Measurements from ENCODE around the gene PIK3AP1. TPM values are rescaled to one million over a fixed set of nuclear protein-coding genes. Genes with fewer than 3 reads are reported as not detected.

Gene PIK3AP1
- total and polyA plus RNA-seq, 2 of the 13 experiments (the other 11 are each of a cell fraction or from before 2014, with no cell fraction given): 3.6 to 13.8 TPM

DNA sequence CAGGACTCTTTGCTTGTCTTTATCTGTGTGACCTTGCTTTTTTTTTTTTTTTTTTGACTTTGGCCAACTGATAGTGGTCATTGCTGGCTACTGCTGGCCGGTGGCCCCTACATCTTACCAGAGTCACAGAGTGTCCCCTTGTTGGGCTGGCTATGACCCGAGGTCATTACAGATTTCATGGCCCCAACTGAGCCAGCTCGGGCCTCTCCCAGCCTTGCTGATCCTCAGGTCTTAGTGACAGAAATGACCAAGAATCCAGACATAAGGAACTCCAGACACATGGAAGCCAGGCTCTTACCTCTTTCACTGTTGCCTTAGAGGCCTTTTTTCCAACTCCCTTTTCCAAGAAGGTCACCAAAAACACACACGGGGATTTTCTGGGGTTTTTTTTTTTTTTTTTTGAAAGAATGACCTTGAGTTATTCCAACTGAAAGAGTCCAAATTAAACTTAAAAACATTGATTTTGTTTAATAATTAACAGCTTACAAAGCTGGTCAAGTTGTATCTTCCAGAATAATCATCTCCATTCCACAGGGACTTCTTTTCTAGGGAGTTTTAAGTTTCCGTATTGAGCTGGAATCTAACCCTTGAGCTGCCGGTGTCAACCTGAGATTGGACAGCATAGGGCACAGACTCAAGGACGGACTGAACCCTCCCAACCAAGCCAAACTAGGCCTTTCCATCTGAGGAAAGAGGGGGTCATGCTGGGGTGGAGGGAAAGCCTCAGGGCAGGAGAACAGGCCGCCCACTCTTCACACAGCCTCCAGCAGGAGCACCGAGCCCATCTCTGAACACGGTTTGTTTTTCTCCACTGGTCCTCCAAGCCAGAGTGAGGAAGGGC lies 43.8 kb downstream of the PIK3AP1 start (continued):
- TF ChIP-seq REXO4 (CRISPR knock-in tag; IDR thresholded peaks at IDR 0.05; ENCODE audit: borderline replicate concordance): no peak
- TF ChIP-seq ZNF589 (CRISPR knock-in tag; conservative IDR thresholded peaks at IDR 0.05): no peak
- TF ChIP-seq ONECUT2 (CRISPR knock-in tag; IDR thresholded peaks at IDR 0.05): peak; percentile 77; the same call in 1 of the 2 replicates
- TF ChIP-seq NCOR1 (IDR thresholded peaks at IDR 0.05; ENCODE audit: borderline replicate concordance, low read length): peak; percentile 71; the same call in 1 of the 2 replicates
- no peak for TF ChIP-seq NCOA2 (CRISPR knock-in tag; IDR thresholded peaks at IDR 0.05)
- peak; percentile 8; the same call in 1 of the 2 replicates for TF ChIP-seq ZNF383 (CRISPR knock-in tag; IDR thresholded peaks at IDR 0.05; ENCODE audit: borderline replicate concordance)
- TF ChIP-seq, protein P1, sequence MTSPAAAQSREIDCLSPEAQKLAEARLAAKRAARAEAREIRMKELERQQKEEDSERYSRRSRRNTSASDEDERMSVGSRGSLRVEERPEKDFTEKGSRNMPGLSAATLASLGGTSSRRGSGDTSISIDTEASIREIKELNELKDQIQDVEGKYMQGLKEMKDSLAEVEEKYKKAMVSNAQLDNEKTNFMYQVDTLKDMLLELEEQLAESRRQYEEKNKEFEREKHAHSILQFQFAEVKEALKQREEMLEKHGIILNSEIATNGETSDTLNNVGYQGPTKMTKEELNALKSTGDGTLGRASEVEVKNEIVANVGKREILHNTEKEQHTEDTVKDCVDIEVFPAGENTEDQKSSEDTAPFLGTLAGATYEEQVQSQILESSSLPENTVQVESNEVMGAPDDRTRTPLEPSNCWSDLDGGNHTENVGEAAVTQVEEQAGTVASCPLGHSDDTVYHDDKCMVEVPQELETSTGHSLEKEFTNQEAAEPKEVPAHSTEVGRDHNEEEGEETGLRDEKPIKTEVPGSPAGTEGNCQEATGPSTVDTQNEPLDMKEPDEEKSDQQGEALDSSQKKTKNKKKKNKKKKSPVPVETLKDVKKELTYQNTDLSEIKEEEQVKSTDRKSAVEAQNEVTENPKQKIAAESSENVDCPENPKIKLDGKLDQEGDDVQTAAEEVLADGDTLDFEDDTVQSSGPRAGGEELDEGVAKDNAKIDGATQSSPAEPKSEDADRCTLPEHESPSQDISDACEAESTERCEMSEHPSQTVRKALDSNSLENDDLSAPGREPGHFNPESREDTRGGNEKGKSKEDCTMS (CRISPR knock-in tag; conservative IDR thresholded peaks at IDR 0.05): no peak
- TF ChIP-seq NR2F6 (IDR thresholded peaks at IDR 0.05): peak; percentile 65
- TF ChIP-seq NR2F6 (CRISPR knock-in tag; IDR thresholded peaks at IDR 0.05): no peak; the same call in 1 of the 2 replicates
- no peak for TF ChIP-seq ATRX (CRISPR knock-in tag; IDR thresholded peaks at IDR 0.05; ENCODE audit: borderline replicate concordance)
- no peak for TF ChIP-seq ZSCAN22 (CRISPR knock-in tag; IDR thresholded peaks at IDR 0.05)
- TF ChIP-seq, protein P2, sequence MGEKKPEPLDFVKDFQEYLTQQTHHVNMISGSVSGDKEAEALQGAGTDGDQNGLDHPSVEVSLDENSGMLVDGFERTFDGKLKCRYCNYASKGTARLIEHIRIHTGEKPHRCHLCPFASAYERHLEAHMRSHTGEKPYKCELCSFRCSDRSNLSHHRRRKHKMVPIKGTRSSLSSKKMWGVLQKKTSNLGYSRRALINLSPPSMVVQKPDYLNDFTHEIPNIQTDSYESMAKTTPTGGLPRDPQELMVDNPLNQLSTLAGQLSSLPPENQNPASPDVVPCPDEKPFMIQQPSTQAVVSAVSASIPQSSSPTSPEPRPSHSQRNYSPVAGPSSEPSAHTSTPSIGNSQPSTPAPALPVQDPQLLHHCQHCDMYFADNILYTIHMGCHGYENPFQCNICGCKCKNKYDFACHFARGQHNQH (CRISPR knock-in tag; IDR thresholded peaks at IDR 0.05): 0 out of 2 replicates have a peak, but pooled peaks have one; percentile 11
- no peak for TF ChIP-seq TOE1 (CRISPR knock-in tag; IDR thresholded peaks at IDR 0.05)
- TF ChIP-seq ZNF614 (CRISPR knock-in tag; IDR thresholded peaks at IDR 0.05; ENCODE audit: borderline replicate concordance): peak; percentile 14; the same call in 1 of the 2 replicates
- no peak for TF ChIP-seq GATA4 (IDR thresholded peaks at IDR 0.05; ENCODE audit: borderline replicate concordance, low read depth)
- TF ChIP-seq ZSCAN12 (CRISPR knock-in tag; IDR thresholded peaks at IDR 0.05): no peak
- TF ChIP-seq ZFX (CRISPR knock-in tag; IDR thresholded peaks at IDR 0.05; ENCODE audit: low read depth): peak; percentile 72
- TF ChIP-seq GPN1 (CRISPR knock-in tag; IDR thresholded peaks at IDR 0.05; ENCODE audit: borderline replicate concordance): no peak
- TF ChIP-seq, protein P3, sequence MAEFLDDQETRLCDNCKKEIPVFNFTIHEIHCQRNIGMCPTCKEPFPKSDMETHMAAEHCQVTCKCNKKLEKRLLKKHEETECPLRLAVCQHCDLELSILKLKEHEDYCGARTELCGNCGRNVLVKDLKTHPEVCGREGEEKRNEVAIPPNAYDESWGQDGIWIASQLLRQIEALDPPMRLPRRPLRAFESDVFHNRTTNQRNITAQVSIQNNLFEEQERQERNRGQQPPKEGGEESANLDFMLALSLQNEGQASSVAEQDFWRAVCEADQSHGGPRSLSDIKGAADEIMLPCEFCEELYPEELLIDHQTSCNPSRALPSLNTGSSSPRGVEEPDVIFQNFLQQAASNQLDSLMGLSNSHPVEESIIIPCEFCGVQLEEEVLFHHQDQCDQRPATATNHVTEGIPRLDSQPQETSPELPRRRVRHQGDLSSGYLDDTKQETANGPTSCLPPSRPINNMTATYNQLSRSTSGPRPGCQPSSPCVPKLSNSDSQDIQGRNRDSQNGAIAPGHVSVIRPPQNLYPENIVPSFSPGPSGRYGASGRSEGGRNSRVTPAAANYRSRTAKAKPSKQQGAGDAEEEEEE (CRISPR knock-in tag; IDR thresholded peaks at IDR 0.05; ENCODE audit: borderline replicate concordance): no peak
